Endothelial cell of umbilical vein (primary cell): Measurements from ENCODE around the gene PILRA. TPM values are rescaled to one million over a fixed set of nuclear protein-coding genes. Genes with fewer than 3 reads are reported as not detected.
"Not testable (repeated sequence)": the region's sequence is repeated elsewhere in the genome, so short reads cannot be mapped to it uniquely, and the experiment has no call there.

Experiments used
- BruUV-seq: library from RNA; stranded (reverse); fragments of 400-500 nt; replicated peaks from 2 replicates; lab custom pipeline; 2021; lab: Mats Ljungman, UMichigan
- CTCF ChIA-PET: fragments of 300-600, 350-600 bp; sonication (Branson Sonifier 250); formaldehyde crosslinking; loops from one replicate; lab custom pipeline; 2021; ENCODE audit warnings: antibody characterized with exemption, inconsistent platforms; lab: Charles Lee
- POLR2A ChIA-PET: fragments of 300-600, 350-600 bp; sonication (Branson Sonifier 250); formaldehyde crosslinking; loops from one replicate; lab custom pipeline; 2021; ENCODE audit warnings: antibody characterized with exemption, inconsistent platforms; lab: Charles Lee
- DNase-seq: peaks from one replicate; pipeline ENCODE4 v3.0.0-alpha.2; 2011; ENCODE audit warnings: low read depth, low spot score
- FAIRE-seq: peaks from 2 replicates; lab custom pipeline; 2011; peaks lifted over from hg19 to GRCh38; lab: Jason Lieb, UNC
- H2AFZ ChIP-seq: 2 replicates; pipeline ENCODE4 v1.6.0; 2012; ENCODE audit warnings: low read depth, low read length, control low read depth, inconsistent platforms
- H3K27ac ChIP-seq: 2 replicates; pipeline ENCODE4 v1.5.1; 2011; ENCODE audit warnings: low read depth, mild to moderate bottlenecking, control low read depth, low read length, moderate library complexity; ENCODE audit not compliant: insufficient read depth
- H3K27me3 ChIP-seq, 2 experiments: 2 replicates each; pipeline versions ENCODE4 v1.6.0 to v1.6.1; 2011; ENCODE audit warnings: low read length in 2 of 2, mixed read lengths in 1 of 2; ENCODE audit not compliant: control insufficient read depth in 2 of 2, insufficient read depth in 2 of 2
- H3K36me3 ChIP-seq, 2 experiments: 2 replicates in 1 of 2; 3 replicates in 1 of 2; pipeline ENCODE4 v1.5.1; 2011; ENCODE audit warnings: low read length in 2 of 2, mild to moderate bottlenecking in 1 of 2, moderate library complexity in 1 of 2; ENCODE audit not compliant: control insufficient read depth in 2 of 2, insufficient read depth in 2 of 2; ENCODE audit errors: extremely low read depth in 1 of 2
- H3K4me1 ChIP-seq: 3 replicates; pipeline ENCODE4 v1.5.1; 2011; ENCODE audit warnings: mild to moderate bottlenecking, low read length; ENCODE audit not compliant: control insufficient read depth, insufficient read depth; ENCODE audit errors: extremely low read depth
- H3K4me2 ChIP-seq: 2 replicates; pipeline ENCODE4 v1.6.1; 2011; ENCODE audit warnings: low read length, control low read depth, mixed read lengths; ENCODE audit not compliant: insufficient read depth
- H3K4me3 ChIP-seq, 3 experiments: fragments of 200-600 bp in 1 of 3; sonication (generic), shearing (Covaris generic) in 1 of 3; replicated peaks in 1 of 3; 2 replicates each; pipeline ENCODE4 v1.5.1; 2011 to 2016; ENCODE audit warnings: control low read depth in 3 of 3, low read length in 3 of 3, mild to moderate bottlenecking in 2 of 3, inconsistent platforms in 1 of 3, low read depth in 1 of 3, moderate library complexity in 1 of 3; ENCODE audit not compliant: insufficient read depth in 1 of 3
- H3K79me2 ChIP-seq: 2 replicates; pipeline ENCODE4 v1.6.0; 2012; ENCODE audit warnings: low read length, inconsistent platforms; ENCODE audit not compliant: control insufficient read depth, insufficient read depth
- H3K9ac ChIP-seq: replicated peaks from 2 replicates; pipeline ENCODE3; 2011; ENCODE audit warnings: low read length, control low read depth; ENCODE audit not compliant: insufficient read depth; ENCODE audit errors: extremely low read depth
- H3K9me1 ChIP-seq: replicated peaks from 3 replicates; pipeline ENCODE4 v1.6.0; 2011; ENCODE audit warnings: mild to moderate bottlenecking, low read length; ENCODE audit not compliant: control insufficient read depth, insufficient read depth; ENCODE audit errors: extremely low read depth
- H3K9me3 ChIP-seq: replicated peaks from 2 replicates; pipeline ENCODE4 v1.5.1; 2012; ENCODE audit warnings: low read length, inconsistent platforms; ENCODE audit not compliant: control insufficient read depth, insufficient read depth
- H4K20me1 ChIP-seq: replicated peaks from 2 replicates; pipeline ENCODE3; 2011; ENCODE audit warnings: mild to moderate bottlenecking, low read length; ENCODE audit not compliant: control insufficient read depth, insufficient read depth; ENCODE audit errors: extremely low read depth
- EZH2 ChIP-seq: IDR thresholded peaks from 2 replicates; pipeline ENCODE4 v1.6.1; 2012; ENCODE audit warnings: borderline replicate concordance, low read depth, mild to moderate bottlenecking, moderate library complexity, low read length, inconsistent platforms; ENCODE audit not compliant: severe bottlenecking
- FOS ChIP-seq: IDR thresholded peaks from 2 replicates; pipeline ENCODE4 v1.6.1; 2011; ENCODE audit warnings: mild to moderate bottlenecking, low read length, moderate library complexity, borderline replicate concordance; ENCODE audit not compliant: insufficient read depth
- GATA2 ChIP-seq: IDR thresholded peaks from 2 replicates; pipeline ENCODE4 v1.7.0; 2011; ENCODE audit warnings: low read depth, mild to moderate bottlenecking, moderate library complexity, mixed read lengths, low read length; ENCODE audit not compliant: insufficient read length, insufficient read depth
- JUN ChIP-seq: IDR thresholded peaks from 2 replicates; pipeline ENCODE4 v1.6.1; 2011; ENCODE audit warnings: borderline replicate concordance, low read depth; ENCODE audit not compliant: insufficient read length, insufficient read depth
- MYC ChIP-seq: IDR thresholded peaks from one replicate; pipeline ENCODE4 v1.6.1; 2011; ENCODE audit warnings: mild to moderate bottlenecking, low read depth, low read length
- POLR2A ChIP-seq: IDR thresholded peaks from 2 replicates; pipeline ENCODE4 v1.6.1; 2012; ENCODE audit warnings: low read depth, mild to moderate bottlenecking, control low read depth, low read length
- POLR2AphosphoS5 ChIP-seq: IDR thresholded peaks from 2 replicates; pipeline ENCODE4 v1.6.1; 2012; ENCODE audit warnings: low read depth, mild to moderate bottlenecking, control low read depth, low read length, moderate library complexity; ENCODE audit not compliant: insufficient read depth
- dilution Hi-C: fragments of 300-500 bp; cut with MboI; formaldehyde crosslinking; loops from one replicate; pipeline ENCODE4 v1.15.0; 2019; ENCODE audit warnings: low sequenced_read_pairs; ENCODE audit not compliant: extremely low pct_ligation_motif_present
- intact Hi-C: fragments of 100-400 bp; cut with micrococcal nuclease; formaldehyde crosslinking; loops from one replicate; pipeline ENCODE4 v1.10.0; 2022
- polyA plus RNA-seq, 4 experiments: library from polyadenylated mRNA; depleted of rRNA in 3 of 4; stranded (reverse) in 3 of 4; unstranded in 1 of 4; fragments of >200 nt; gene quantifications; 2 replicates each; pipeline versions ENCODE4 v1.2.1 to v1.2.3, GENCODE V29; 2011 to 2012; ENCODE audit warnings: missing spikeins in 1 of 4
- total RNA-seq: library from RNA; stranded (reverse); gene quantifications from 2 replicates; pipeline ENCODE4 v1.2.3, GENCODE V29; 2021
- TF ChIP-seq, protein P1 (sequence below), 2 donors: IDR thresholded peaks; 1 replicate in 1 of 2; 2 replicates in 1 of 2; pipeline ENCODE4 v1.5.1; 2011; ENCODE audit warnings: low read length in 2 of 2, mild to moderate bottlenecking in 2 of 2, moderate library complexity in 2 of 2, control low read depth in 1 of 2, inconsistent platforms in 1 of 2, low read depth in 1 of 2; ENCODE audit not compliant: insufficient read depth in 1 of 2; ENCODE audit errors: extremely low read depth in 1 of 2
- TF ChIP-seq, protein P2 (sequence below): IDR thresholded peaks from 2 replicates; pipeline ENCODE4 v1.6.1; 2011; ENCODE audit not compliant: insufficient read depth, insufficient read length

PILRA gene
- total and polyA plus RNA-seq, 2 donors (not counting 3 experiments of a cell fraction or from before 2014, with no cell fraction given) = 0.61 to 1.3 TPM

DNA sequence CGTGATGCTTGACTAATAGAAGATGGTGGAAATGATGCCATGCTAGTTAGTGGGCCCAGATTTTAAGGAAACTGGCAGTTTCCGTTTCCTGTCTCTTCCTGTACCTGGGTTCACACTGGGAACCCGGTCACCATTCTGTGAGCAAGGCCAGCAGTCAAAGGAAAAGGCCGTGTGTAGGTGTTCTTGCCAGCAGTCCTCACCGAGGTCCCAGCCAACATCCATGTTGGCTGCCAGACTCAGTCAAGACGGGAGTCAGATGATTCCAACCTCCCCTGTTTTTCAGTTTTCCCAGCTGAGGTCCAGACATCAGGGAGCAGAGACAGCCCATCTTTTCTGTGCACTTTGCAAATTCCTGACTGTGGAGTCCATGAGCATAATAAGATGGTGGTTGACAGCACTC is 30.5 kb upstream of the PILRA start:
- Histone ChIP-seq H4K20me1 (no peaks in the 10 kb centered on the region), H3K4me3 (no peak overlapping the region), H3K27ac (no peak overlapping the region), H2AFZ (no peak overlapping the region), H3K9ac (no peak overlapping the region), H3K4me1 (peaks cover 4% of the 10 kb centered on the region), H3K79me2 (peaks cover 22% of the 10 kb centered on the region), H3K36me3 (peaks cover 11 to 13% of the 10 kb centered on the region in 2 experiments), H3K4me2 (no peak overlapping the region), H3K27me3 (no peaks in the 10 kb centered on the region), H3K9me3 (no peaks in the 10 kb centered on the region), H3K9me1 (no peaks in the 10 kb centered on the region)
- BruUV-seq = no TSS peak
- intact Hi-C loops = loop anchor here (10.0 kb wide), 1 partner anchor 68 kb away; no protein-coding TSS in a partner anchor
- TF ChIP-seq EZH2 (no peak), POLR2AphosphoS5 (no peak), MYC (no peak), POLR2A (no peak), JUN (no peak), GATA2 (no peak), FOS (no peak)
- TF ChIP-seq, protein P1, sequence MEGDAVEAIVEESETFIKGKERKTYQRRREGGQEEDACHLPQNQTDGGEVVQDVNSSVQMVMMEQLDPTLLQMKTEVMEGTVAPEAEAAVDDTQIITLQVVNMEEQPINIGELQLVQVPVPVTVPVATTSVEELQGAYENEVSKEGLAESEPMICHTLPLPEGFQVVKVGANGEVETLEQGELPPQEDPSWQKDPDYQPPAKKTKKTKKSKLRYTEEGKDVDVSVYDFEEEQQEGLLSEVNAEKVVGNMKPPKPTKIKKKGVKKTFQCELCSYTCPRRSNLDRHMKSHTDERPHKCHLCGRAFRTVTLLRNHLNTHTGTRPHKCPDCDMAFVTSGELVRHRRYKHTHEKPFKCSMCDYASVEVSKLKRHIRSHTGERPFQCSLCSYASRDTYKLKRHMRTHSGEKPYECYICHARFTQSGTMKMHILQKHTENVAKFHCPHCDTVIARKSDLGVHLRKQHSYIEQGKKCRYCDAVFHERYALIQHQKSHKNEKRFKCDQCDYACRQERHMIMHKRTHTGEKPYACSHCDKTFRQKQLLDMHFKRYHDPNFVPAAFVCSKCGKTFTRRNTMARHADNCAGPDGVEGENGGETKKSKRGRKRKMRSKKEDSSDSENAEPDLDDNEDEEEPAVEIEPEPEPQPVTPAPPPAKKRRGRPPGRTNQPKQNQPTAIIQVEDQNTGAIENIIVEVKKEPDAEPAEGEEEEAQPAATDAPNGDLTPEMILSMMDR (IDR thresholded peaks at IDR 0.05; ENCODE audit: extremely low read depth in 1 of 2, insufficient read depth in 1 of 2, low read depth in 1 of 2, low read length in 2 of 2) = no peak
- TF ChIP-seq, protein P2, sequence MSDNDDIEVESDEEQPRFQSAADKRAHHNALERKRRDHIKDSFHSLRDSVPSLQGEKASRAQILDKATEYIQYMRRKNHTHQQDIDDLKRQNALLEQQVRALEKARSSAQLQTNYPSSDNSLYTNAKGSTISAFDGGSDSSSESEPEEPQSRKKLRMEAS = no peak
- POLR2A ChIA-PET = no interaction called here
- CTCF ChIA-PET = interaction anchor here (1.4 kb wide), 1 partner anchor 210 kb away, joined by 5 read pairs; no protein-coding TSS in a partner anchor
- dilution Hi-C loops = no loop called here
- no peak for FAIRE-seq
- no peak for DNase-seq

GRCh38 chr7:100344124-100344559 is 29.1 kb upstream of the PILRA start:
- H3K9me1 ChIP-seq, H3K4me2 ChIP-seq, H3K27me3 ChIP-seq, H3K4me1 ChIP-seq, H3K27ac ChIP-seq, DNase-seq, H3K9me3 ChIP-seq, POLR2A ChIA-PET, H4K20me1 ChIP-seq, H3K9ac ChIP-seq, dilution Hi-C loops, H2AFZ ChIP-seq, H3K4me3 ChIP-seq, BruUV-seq, FAIRE-seq: not testable (repeated sequence)
- CTCF ChIA-PET = interaction anchor here (0.6 to 1.8 kb wide), 4 partner anchors 64 to 212 kb away, joined by 3 to 8 read pairs (median 6); no protein-coding TSS in a partner anchor
- H3K36me3 ChIP-seq = peaks cover 13 to 19% of the 10 kb centered on the region in 2 experiments
- intact Hi-C loops = loop anchor here (2.0 to 10.0 kb wide), 2 partner anchors 69 to 125 kb away; partner anchors contain the start of gene PVRIG
- peaks cover 15% of the 10 kb centered on the region for H3K79me2 ChIP-seq
